ENCODE data around the gene ERICH6.

DNA sequence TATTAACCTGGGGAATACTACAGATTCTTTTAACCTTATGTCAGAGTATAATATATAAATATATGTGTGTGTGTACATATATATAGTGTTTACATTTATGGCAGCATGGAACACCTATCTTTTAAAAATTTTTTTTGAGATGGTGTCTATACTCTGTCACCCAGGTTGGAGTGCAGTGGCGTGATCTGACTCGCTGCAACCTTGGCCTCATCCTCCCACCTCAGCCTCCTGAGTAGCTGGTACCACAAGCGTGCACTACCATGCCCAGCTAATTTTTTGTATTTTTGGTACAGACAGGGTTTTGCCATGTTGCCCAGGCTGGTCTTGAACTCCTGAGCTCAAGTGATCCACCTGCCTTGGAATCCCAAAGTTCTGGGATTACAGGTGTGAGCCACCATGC is 18.5 kb upstream of the ERICH6 start:
- TF ChIP-seq POLR2A (IDR thresholded peaks at IDR 0.05; ENCODE audit: low read length) (no peak), GATA1 (IDR thresholded peaks at IDR 0.05; ENCODE audit: low read depth, low read length) (no peak)

Measured in erythroblast (primary cell).